DOHH2 (cell line): ENCODE data around the gene PPP4R2.

Source experiments
- H3F3A ChIP-seq: fragments of 200-600 bp; sonication (generic), shearing (Covaris generic); 2 replicates; pipeline ENCODE4 v1.6.0; 2016; ENCODE audit warnings: antibody characterized with exemption, mild to moderate bottlenecking; ENCODE audit not compliant: control insufficient read depth, insufficient read depth
- H3K27ac ChIP-seq: fragments of 200-600 bp; sonication (generic); 2 replicates; pipeline ENCODE4 v1.5.1; 2014; ENCODE audit warnings: low read depth, mild to moderate bottlenecking, low read length, moderate library complexity
- H3K27me3 ChIP-seq: fragments of 200-600 bp; sonication (generic); 2 replicates; pipeline ENCODE4 v1.6.1; 2014; ENCODE audit warnings: mild to moderate bottlenecking, low read length, mixed read lengths; ENCODE audit not compliant: control insufficient read depth
- H3K36me3 ChIP-seq: fragments of 200-600 bp; sonication (generic); 2 replicates; pipeline ENCODE4 v1.6.1; 2014; ENCODE audit warnings: mild to moderate bottlenecking, low read length, moderate library complexity, mixed read lengths; ENCODE audit not compliant: control insufficient read depth
- H3K4me1 ChIP-seq: fragments of 200-600 bp; sonication (generic); 2 replicates; pipeline ENCODE4 v1.6.1; 2014; ENCODE audit warnings: mild to moderate bottlenecking, low read length, mixed read lengths; ENCODE audit not compliant: control insufficient read depth
- H3K4me2 ChIP-seq: fragments of 200-600 bp; sonication (generic); 2 replicates; pipeline ENCODE4 v1.6.0; 2014; ENCODE audit warnings: mild to moderate bottlenecking, low read length, moderate library complexity
- H3K4me3 ChIP-seq: fragments of 200-600 bp; sonication (generic); 2 replicates; pipeline ENCODE4 v1.5.1; 2014; ENCODE audit warnings: mild to moderate bottlenecking, low read length, mixed read lengths
- H3K79me2 ChIP-seq: fragments of 200-600 bp; sonication (generic); 2 replicates; pipeline ENCODE4 v1.6.1; 2014; ENCODE audit warnings: mild to moderate bottlenecking, low read length, mixed read lengths; ENCODE audit not compliant: control insufficient read depth
- H3K9me2 ChIP-seq: fragments of 200-600 bp; sonication (generic); replicated peaks from 2 replicates; pipeline ENCODE4 v1.6.1; 2014; ENCODE audit warnings: mild to moderate bottlenecking, low read length, mixed read lengths; ENCODE audit not compliant: control insufficient read depth
- H3K9me3 ChIP-seq: fragments of 200-600 bp; sonication (generic); 2 replicates; pipeline ENCODE4 v1.6.1; 2014; ENCODE audit warnings: antibody characterized with exemption, low read length, mixed read lengths; ENCODE audit not compliant: control insufficient read depth, insufficient read depth
- H4K20me1 ChIP-seq: fragments of 200-600 bp; sonication (generic); 2 replicates; pipeline ENCODE4 v1.6.0; 2014; ENCODE audit warnings: low read depth, mild to moderate bottlenecking, antibody characterized with exemption, low read length, moderate library complexity; ENCODE audit not compliant: control insufficient read depth, insufficient read depth
- CTCF ChIP-seq: fragments of 200-600 bp; sonication (generic); IDR thresholded peaks from one replicate; pipeline ENCODE4 v1.5.1; 2014; ENCODE audit warnings: antibody characterized with exemption, mild to moderate bottlenecking, low read depth, low read length; ENCODE audit not compliant: poor library complexity, severe bottlenecking
- EZH2phosphoT487 ChIP-seq: fragments of 200-600 bp; sonication (generic); IDR thresholded peaks from 2 replicates; pipeline ENCODE4 v1.6.1; 2017; ENCODE audit warnings: borderline replicate concordance, mild to moderate bottlenecking, antibody characterized with exemption, low read length, moderate library complexity, mixed read lengths

The PPP4R2 gene

GRCh38 chr3:73086071-73086494, 89.5 kb downstream of the PPP4R2 start:
- H3K79me2 ChIP-seq: no peaks in the 10 kb centered on the region
- H3K27ac ChIP-seq: no peak overlapping the region
- no peak overlapping the region for H3K4me2 ChIP-seq
- H3K4me3 ChIP-seq: no peak overlapping the region
- H4K20me1 ChIP-seq: no peaks in the 10 kb centered on the region
- no peaks in the 10 kb centered on the region for H3K36me3 ChIP-seq
- H3K9me3 ChIP-seq: no peaks in the 10 kb centered on the region
- H3F3A ChIP-seq: no peaks in the 10 kb centered on the region
- no peaks in the 10 kb centered on the region for H3K9me2 ChIP-seq
- no peaks in the 10 kb centered on the region for H3K27me3 ChIP-seq
- H3K4me1 ChIP-seq: no peaks in the 10 kb centered on the region
- TF ChIP-seq EZH2phosphoT487 (no peak), CTCF (peak; percentile 77)

GRCh38 chr3:73094129-73094528, 97.5 kb downstream of the PPP4R2 start:
- Histone ChIP-seq H3K27me3 (peaks cover 3% of the 10 kb centered on the region; the same call in 1 of the 2 replicates), H3K79me2 (no peaks in the 10 kb centered on the region), H3K4me2 (no peak overlapping the region), H3K9me3 (no peaks in the 10 kb centered on the region), H3K4me1 (no peaks in the 10 kb centered on the region), H4K20me1 (no peaks in the 10 kb centered on the region), H3K4me3 (no peak overlapping the region), H3F3A (no peaks in the 10 kb centered on the region), H3K36me3 (no peaks in the 10 kb centered on the region), H3K27ac (no peak overlapping the region), H3K9me2 (no peaks in the 10 kb centered on the region)
- TF ChIP-seq CTCF: peak; percentile 46
- TF ChIP-seq EZH2phosphoT487: no peak

- Histone ChIP-seq H3K27me3 (peaks cover 3% of the 10 kb centered on the region; the same call in 1 of the 2 replicates), H3K79me2 (no peaks in the 10 kb centered on the region), H3K4me2 (no peak overlapping the region), H3K9me2 (no peaks in the 10 kb centered on the region), H3K4me1 (no peaks in the 10 kb centered on the region), H3F3A (no peaks in the 10 kb centered on the region), H3K9me3 (no peaks in the 10 kb centered on the region), H3K36me3 (no peaks in the 10 kb centered on the region), H3K4me3 (no peak overlapping the region), H4K20me1 (no peaks in the 10 kb centered on the region), H3K27ac (no peak overlapping the region)
- no peak for TF ChIP-seq EZH2phosphoT487
- TF ChIP-seq CTCF: no peak
Measured at GRCh38 chr3:73094951-73095350, 98.3 kb downstream of the PPP4R2 start.
